Smooth muscle cell (in vitro differentiated cells): ENCODE data around the gene KCNH1. TPM values are rescaled to one million over a fixed set of nuclear protein-coding genes. Genes with fewer than 3 reads are reported as not detected.

ENCODE experiments used
- DNase-seq: peaks from one replicate; lab custom pipeline; 2025; ENCODE audit not compliant: unreplicated experiment; lab: John Stamatoyannopoulos, UW
- H2AFZ ChIP-seq: fragments of 200-600 bp; sonication (generic); 2 replicates; pipeline ENCODE4 v1.6.0; 2016; ENCODE audit warnings: antibody characterized with exemption, low read depth, mild to moderate bottlenecking
- H3F3A ChIP-seq: fragments of 200-600 bp; sonication (generic); 2 replicates; pipeline ENCODE4 v1.6.0; 2017; ENCODE audit warnings: antibody characterized with exemption, low read depth
- H3K27ac ChIP-seq: fragments of 200-600 bp; sonication (generic); 2 replicates; pipeline ENCODE4 v1.5.1; 2016; ENCODE audit warnings: low read depth, mild to moderate bottlenecking
- H3K27me3 ChIP-seq: fragments of 200-600 bp; sonication (generic); 2 replicates; pipeline ENCODE4 v1.6.1; 2016; ENCODE audit warnings: low read depth, mild to moderate bottlenecking
- H3K36me3 ChIP-seq: fragments of 200-600 bp; sonication (generic); 2 replicates; pipeline ENCODE4 v1.5.1; 2016; ENCODE audit warnings: low read depth
- H3K4me1 ChIP-seq: fragments of 200-600 bp; sonication (generic); 2 replicates; pipeline ENCODE4 v1.5.1; 2016; ENCODE audit warnings: low read depth
- H3K4me2 ChIP-seq: fragments of 200-600 bp; sonication (generic); 2 replicates; pipeline ENCODE4 v1.6.0; 2016; ENCODE audit warnings: mild to moderate bottlenecking
- H3K4me3 ChIP-seq: fragments of 200-600 bp; sonication (generic); 2 replicates; pipeline ENCODE4 v1.5.1; 2016; ENCODE audit warnings: mild to moderate bottlenecking
- H3K79me2 ChIP-seq: fragments of 200-600 bp; sonication (generic); 2 replicates; pipeline ENCODE4 v1.6.0; 2016; ENCODE audit warnings: low read depth, mild to moderate bottlenecking
- H3K9ac ChIP-seq: fragments of 200-600 bp; sonication (generic); 2 replicates; pipeline ENCODE4 v1.6.0; 2016; ENCODE audit warnings: low read depth
- H3K9me3 ChIP-seq: fragments of 200-600 bp; sonication (generic); replicated peaks from 2 replicates; pipeline ENCODE4 v1.5.1; 2016; ENCODE audit warnings: low read depth
- H4K20me1 ChIP-seq: fragments of 200-600 bp; sonication (generic); 2 replicates; pipeline ENCODE4 v1.6.0; 2016; ENCODE audit warnings: low read depth
- CTCF ChIP-seq: fragments of 200-600 bp; sonication (generic); IDR thresholded peaks from 2 replicates; pipeline ENCODE4 v1.5.1; 2017; ENCODE audit warnings: borderline replicate concordance, mild to moderate bottlenecking, antibody characterized with exemption; ENCODE audit not compliant: insufficient read depth, poor library complexity, severe bottlenecking
- WGBS: methylation state at CpG from one replicate; pipeline ENCODE4 v1.1.7; 2016; ENCODE audit warnings: low lambda C conversion rate; 5-methylcytosine and 5-hydroxymethylcytosine counted together
- polyA plus RNA-seq: library from polyadenylated mRNA; unstranded; fragments of >200 nt; fragmentation: Nextera tagmentation; extraction: Ambion mirVana; gene quantifications from 2 replicates; pipeline ENCODE4 v1.2.1, GENCODE V29; 2016
- total RNA-seq: library from RNA; depleted of rRNA; stranded (reverse); fragments of >200 nt; gene quantifications from 2 replicates; pipeline ENCODE4 v1.2.3, GENCODE V29; 2014

Gene KCNH1
- total and polyA plus RNA-seq, 2 experiments from 2014 or later, result 0.30 to 1.9 TPM

GRCh38 chr1:210731597-210731996, 402.4 kb downstream of the KCNH1 start:
- no peak overlapping the region for H2AFZ ChIP-seq
- H4K20me1 ChIP-seq, result no peaks in the 10 kb centered on the region
- H3K36me3 ChIP-seq, result no peaks in the 10 kb centered on the region
- no peak overlapping the region for H3K4me2 ChIP-seq
- H3K4me1 ChIP-seq, result peaks cover 8% of the 10 kb centered on the region
- no peak overlapping the region for H3K9ac ChIP-seq
- H3K27ac ChIP-seq, result no peak overlapping the region
- TF ChIP-seq CTCF, result no peak
- WGBS, result 86% methylated on average over 2 of the region's 2 CpGs
- no peaks in the 10 kb centered on the region for H3K9me3 ChIP-seq
- no peaks in the 10 kb centered on the region for H3K79me2 ChIP-seq
- no peak for DNase-seq
- no peaks in the 10 kb centered on the region for H3K27me3 ChIP-seq
- H3F3A ChIP-seq, result no peaks in the 10 kb centered on the region
- no peak overlapping the region for H3K4me3 ChIP-seq

DNA sequence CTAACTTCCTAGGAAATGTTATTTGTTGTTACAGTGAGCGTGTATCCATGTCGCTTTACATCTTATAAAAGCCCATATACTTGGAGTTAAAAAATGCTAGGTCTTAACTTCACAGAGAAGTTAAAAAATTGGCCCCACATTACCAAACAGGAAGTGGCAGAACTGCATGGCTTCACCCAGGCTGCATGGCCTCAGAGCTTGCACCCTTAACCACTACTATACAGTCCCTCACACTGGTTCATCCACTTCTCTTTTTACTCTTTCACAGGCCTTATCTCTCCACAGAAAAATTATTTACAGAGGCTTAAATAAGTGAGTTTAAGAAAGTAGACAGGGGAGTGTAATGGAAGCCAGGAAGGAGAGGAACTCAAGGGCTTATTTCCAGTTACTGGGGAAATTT, 402.8 kb downstream of the KCNH1 start:
- Histone ChIP-seq H3K36me3 (no peaks in the 10 kb centered on the region), H3K4me1 (peaks cover 8% of the 10 kb centered on the region), H3K4me3 (no peak overlapping the region), H3K27me3 (no peaks in the 10 kb centered on the region), H3K79me2 (no peaks in the 10 kb centered on the region), H3K4me2 (no peak overlapping the region), H3F3A (no peaks in the 10 kb centered on the region), H3K27ac (no peak overlapping the region), H4K20me1 (no peaks in the 10 kb centered on the region), H3K9me3 (no peaks in the 10 kb centered on the region), H2AFZ (no peak overlapping the region), H3K9ac (no peak overlapping the region)
- 96% methylated on average over 2 of the region's 2 CpGs for WGBS
- DNase-seq, result no peak
- TF ChIP-seq CTCF, result no peak

DNA sequence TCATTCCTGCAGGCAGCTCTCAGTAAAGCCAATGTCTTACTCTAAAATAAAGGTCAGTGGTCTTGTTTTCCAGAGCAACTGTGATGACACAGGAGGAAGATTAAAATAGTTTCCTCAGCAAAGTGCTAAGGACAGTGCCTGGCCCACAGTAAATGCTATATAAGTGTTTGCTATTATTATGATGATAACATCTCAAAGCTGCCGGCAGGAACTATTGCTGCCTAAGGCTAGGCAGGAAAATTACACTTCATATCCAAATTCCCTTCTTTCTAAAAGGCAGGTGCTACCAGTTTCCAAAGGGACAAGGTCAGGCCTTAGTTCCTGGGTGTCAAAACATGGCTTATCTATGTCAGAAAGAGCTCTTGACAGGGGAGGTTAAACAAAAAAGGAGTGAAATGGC, 403.9 kb downstream of the KCNH1 start:
- Histone ChIP-seq H3K9ac (no peak overlapping the region), H3K79me2 (no peaks in the 10 kb centered on the region), H3K4me1 (peaks cover 8% of the 10 kb centered on the region), H3K27ac (no peak overlapping the region), H3F3A (no peaks in the 10 kb centered on the region), H2AFZ (no peak overlapping the region), H3K4me2 (no peak overlapping the region), H3K27me3 (no peaks in the 10 kb centered on the region), H3K4me3 (no peak overlapping the region), H4K20me1 (no peaks in the 10 kb centered on the region), H3K9me3 (no peaks in the 10 kb centered on the region), H3K36me3 (no peaks in the 10 kb centered on the region)
- no peak for DNase-seq
- 30% methylated on average over 1 of the region's 1 CpG for WGBS
- TF ChIP-seq CTCF, result no peak

GRCh38 chr1:210728437-210729149, 405.4 kb downstream of the KCNH1 start:
- H3K36me3 ChIP-seq, result no peaks in the 10 kb centered on the region
- no peaks in the 10 kb centered on the region for H4K20me1 ChIP-seq
- H3F3A ChIP-seq, result no peaks in the 10 kb centered on the region
- no peaks in the 10 kb centered on the region for H3K9me3 ChIP-seq
- H3K4me2 ChIP-seq, result no peak overlapping the region
- no peak overlapping the region for H3K9ac ChIP-seq
- no peak for DNase-seq
- H3K79me2 ChIP-seq, result no peaks in the 10 kb centered on the region
- H2AFZ ChIP-seq, result no peak overlapping the region
- WGBS, result 86% methylated on average over 4 of the region's 4 CpGs
- H3K4me1 ChIP-seq, result peaks cover 8% of the 10 kb centered on the region
- no peak overlapping the region for H3K4me3 ChIP-seq
- no peak for TF ChIP-seq CTCF
- no peak overlapping the region for H3K27ac ChIP-seq
- H3K27me3 ChIP-seq, result peaks cover 5% of the 10 kb centered on the region
